Heart left ventricle (tissue), 16 donors: ENCODE measurements around the gene ARSI. TPM values are rescaled to one million over a fixed set of nuclear protein-coding genes. Genes with fewer than 3 reads are reported as not detected.

Experiments used
- ATAC-seq, 4 donors: fragments of 200-7000 bp; cut with Tn5 transposase; one replicate each; pipeline ENCODE4 v1.9.1; 2020 to 2022; ENCODE audit warnings: moderate library complexity in 4 of 4, mild to moderate bottlenecking in 3 of 4, moderate number of reproducible peaks in 1 of 4
- DNase-seq, 5 donors: peaks; one replicate each; pipeline ENCODE4 v3.0.0-alpha.2; 2020
- H3K27ac ChIP-seq, 12 donors: fragments of 200-600 bp; sonication (generic) in 4 of 12; one replicate each; pipeline versions ENCODE4 v1.5.0 to v1.8.0; 2016 to 2022; ENCODE audit warnings: mild to moderate bottlenecking in 2 of 12
- H3K27me3 ChIP-seq, 9 donors: fragments of 200-600 bp; sonication (generic) in 2 of 9; one replicate each; pipeline versions ENCODE4 v1.5.1 to v1.8.0; 2016 to 2022; ENCODE audit warnings: mild to moderate bottlenecking in 3 of 9
- H3K36me3 ChIP-seq, 9 donors: fragments of 200-600 bp; sonication (generic) in 2 of 9; one replicate each; pipeline versions ENCODE4 v1.5.0 to v1.8.0; 2018 to 2022; ENCODE audit warnings: mild to moderate bottlenecking in 2 of 9
- H3K4me1 ChIP-seq, 12 donors: fragments of 200-600 bp; sonication (generic) in 4 of 12; one replicate each; pipeline versions ENCODE4 v1.5.0 to v1.8.0; 2016 to 2022; ENCODE audit warnings: mild to moderate bottlenecking in 3 of 12
- H3K4me3 ChIP-seq, 12 donors: fragments of 200-600 bp; sonication (generic) in 4 of 12; one replicate each; pipeline versions ENCODE4 v1.5.0 to v1.8.0; 2017 to 2022; ENCODE audit warnings: mild to moderate bottlenecking in 9 of 12, moderate library complexity in 4 of 12
- H3K9me3 ChIP-seq, 12 donors: fragments of 200-600 bp; sonication (generic) in 4 of 12; one replicate each; pipeline versions ENCODE4 v1.5.0 to v1.8.0; 2016 to 2022; ENCODE audit warnings: mild to moderate bottlenecking in 1 of 12
- CTCF ChIP-seq, 12 donors: fragments of 200-600 bp; sonication (generic) in 4 of 12; IDR thresholded peaks; one replicate each; pipeline versions ENCODE4 v1.5.0 to v1.8.0; 2018 to 2022; ENCODE audit warnings: antibody characterized with exemption in 12 of 12, mild to moderate bottlenecking in 5 of 12
- POLR2A ChIP-seq, 2 donors: fragments of 450-650 bp; IDR thresholded peaks; one replicate each; pipeline ENCODE4 v1.6.1; 2017; ENCODE audit warnings: antibody characterized with exemption in 2 of 2, mild to moderate bottlenecking in 2 of 2, moderate library complexity in 2 of 2
- WGBS, 4 donors: extraction: QIAGEN DNeasy Blood & Tissue Kit in 2 of 4; methylation state at CpG; one replicate each; pipeline versions ENCODE4 v1.1.5 to v1.1.7; 2013 to 2018; 5-methylcytosine and 5-hydroxymethylcytosine counted together
- intact Hi-C, 10 donors: fragments of 100-400 bp; cut with DNase I; formaldehyde crosslinking; loops; one replicate each; pipeline versions ENCODE4 v1.11.1 to v1.14.2; 2022
- polyA plus RNA-seq, 2 donors: library from polyadenylated mRNA; stranded (reverse); fragments of 200-250 nt; gene quantifications; one replicate each; pipeline ENCODE4 v1.2.3, GENCODE V29; 2013
- total RNA-seq, 9 donors: library from RNA; depleted of rRNA in 2 of 9; stranded (reverse); fragments of >200 nt in 2 of 9; fragmentation: NEBNext Ultra II Directional in 3 of 9; extraction: Animal tissue kit (Norgen Biotek cat#: 25700) in 3 of 9; gene quantifications; one replicate each; pipeline versions ENCODE4 v1.1.0 to v1.2.4, GENCODE V29; 2016 to 2023
- donor health status: ischemic (EF 13 %, LVEDD 7.1; RV severe dilation, severe dysfunction).
- donor health status: healthy with polysubstance abuse.
- donor health status: DM: no; HTN: yes; CAD: no.
- donor health status: DM: no; HTN: no; CAD: no.
- donor health status: ischemic (EF 25% LVEDD 6.9; RV normal size, moderate dysfunction).
- donor health status: ischemic (EF 25% LVEDD 5.7; RV mildly dilated, moderate dysfunction).
- donor health status: healthy.
- donor health status: DM: yes; HTN: yes; CAD: no.
- donor health status: ischemic (EF 35%, LVEDD 5.7; RV mildly dilated, moderate dysfunction).
- donor health status: nonischemic (EF 11% LVEDD 7.7; RV severe dilation, severe dysfunction).
- donor health status: DM: yes; HTN: yes; CAD: no.
- donor health status: PGD.
- donor health status: ischemic (EF 29% LVEDD 5.4; RV normal size, mild dysfunction).
- donor health status: nonischemic (EF 23%, LVEDD 6.1; RV moderate dilation, normal function).

The ARSI gene
- total and polyA plus RNA-seq, 11 donors = 0.12 to 0.95 (median 0.42) TPM; not detected in 3

GRCh38 chr5:150317048-150318003 lies 14.6 kb upstream of the ARSI start:
- TF ChIP-seq POLR2A (IDR thresholded peaks at IDR 0.05) (no peak), CTCF (IDR thresholded peaks at IDR 0.05) (no peak)
- WGBS, 4 donors = 81 to 88% (median 86%) methylated on average over 11 of the region's 11 CpGs
- intact Hi-C loops = no loop called here
- H3K9me3 ChIP-seq = peaks cover 0 to 3% (median 0%) of the 10 kb centered on the region in 12 donors
- H3K27me3 ChIP-seq = no peaks in the 10 kb centered on the region
- H3K4me3 ChIP-seq = no peak overlapping the region
- DNase-seq = no peak
- no peaks in the 10 kb centered on the region for H3K36me3 ChIP-seq
- no peak overlapping the region for H3K27ac ChIP-seq
- ATAC-seq = peak in 2 of 4 donors; percentile 19 to 24
- H3K4me1 ChIP-seq = peaks cover 0 to 11% (median 6%) of the 10 kb centered on the region in 12 donors

DNA sequence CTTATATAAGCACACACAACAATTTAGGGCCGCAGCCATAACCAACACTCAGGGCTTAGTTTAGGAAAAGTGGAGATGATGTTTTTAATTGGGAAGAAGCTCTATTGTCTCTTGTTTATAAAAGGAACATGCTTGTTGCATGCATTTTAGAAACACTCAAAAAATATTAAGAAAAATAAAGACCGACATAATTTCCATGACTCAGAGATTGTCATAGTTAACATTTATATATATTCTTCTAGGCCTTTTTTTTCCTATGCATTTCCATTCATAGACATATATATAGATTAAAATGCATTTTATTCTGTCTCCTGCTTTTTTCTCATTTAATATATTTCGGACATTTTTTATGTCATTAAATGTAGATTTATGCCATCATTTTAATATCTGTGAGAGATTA lies 13.6 kb upstream of the ARSI start:
- no peaks in the 10 kb centered on the region for H3K9me3 ChIP-seq
- intact Hi-C loops = no loop called here
- DNase-seq (no peak), ATAC-seq (no peak)
- H3K36me3 ChIP-seq = no peaks in the 10 kb centered on the region
- H3K4me3 ChIP-seq = no peak overlapping the region
- peaks cover 0 to 11% (median 6%) of the 10 kb centered on the region in 12 donors for H3K4me1 ChIP-seq
- TF ChIP-seq POLR2A (IDR thresholded peaks at IDR 0.05) (no peak), CTCF (IDR thresholded peaks at IDR 0.05) (no peak)
- no peak overlapping the region for H3K27ac ChIP-seq
- no peaks in the 10 kb centered on the region for H3K27me3 ChIP-seq
- 94 to 96% (median 95%) methylated on average over 3 of the region's 3 CpGs for WGBS, 4 donors

GRCh38 chr5:150315245-150315644 lies 12.5 kb upstream of the ARSI start:
- no peaks in the 10 kb centered on the region for H3K9me3 ChIP-seq
- WGBS, 4 donors = 89 to 94% (median 92%) methylated on average over 4 of the region's 4 CpGs
- no peak for TF ChIP-seq CTCF (IDR thresholded peaks at IDR 0.05)
- no peak for TF ChIP-seq POLR2A (IDR thresholded peaks at IDR 0.05)
- H3K27ac ChIP-seq = no peak overlapping the region
- ATAC-seq (no peak), DNase-seq (no peak)
- no peak overlapping the region for H3K4me3 ChIP-seq
- intact Hi-C loops = no loop called here
- no peaks in the 10 kb centered on the region for H3K36me3 ChIP-seq
- H3K27me3 ChIP-seq = no peaks in the 10 kb centered on the region
- H3K4me1 ChIP-seq = peaks cover 0 to 8% (median 4%) of the 10 kb centered on the region in 12 donors

GRCh38 chr5:150313921-150314716 lies 11.4 kb upstream of the ARSI start:
- H3K36me3 ChIP-seq = no peaks in the 10 kb centered on the region
- no peak overlapping the region for H3K27ac ChIP-seq
- TF ChIP-seq CTCF (IDR thresholded peaks at IDR 0.05) (no peak), POLR2A (IDR thresholded peaks at IDR 0.05) (no peak)
- ATAC-seq (no peak), DNase-seq (no peak)
- no peaks in the 10 kb centered on the region for H3K9me3 ChIP-seq
- no peaks in the 10 kb centered on the region for H3K27me3 ChIP-seq
- no peaks in the 10 kb centered on the region for H3K4me1 ChIP-seq
- WGBS, 4 donors = 46 to 74% (median 63%) methylated on average over 6 of the region's 6 CpGs
- H3K4me3 ChIP-seq = no peak overlapping the region
- intact Hi-C loops = no loop called here
